ENCODE results near the gene UMODL1. TPM values are rescaled to one million over a fixed set of nuclear protein-coding genes. Genes with fewer than 3 reads are reported as not detected.

Gene UMODL1
- total RNA-seq, 3 donors from 2014 or later: 0.14 to 0.90 (median 0.16) TPM

- TF ChIP-seq, protein P1, sequence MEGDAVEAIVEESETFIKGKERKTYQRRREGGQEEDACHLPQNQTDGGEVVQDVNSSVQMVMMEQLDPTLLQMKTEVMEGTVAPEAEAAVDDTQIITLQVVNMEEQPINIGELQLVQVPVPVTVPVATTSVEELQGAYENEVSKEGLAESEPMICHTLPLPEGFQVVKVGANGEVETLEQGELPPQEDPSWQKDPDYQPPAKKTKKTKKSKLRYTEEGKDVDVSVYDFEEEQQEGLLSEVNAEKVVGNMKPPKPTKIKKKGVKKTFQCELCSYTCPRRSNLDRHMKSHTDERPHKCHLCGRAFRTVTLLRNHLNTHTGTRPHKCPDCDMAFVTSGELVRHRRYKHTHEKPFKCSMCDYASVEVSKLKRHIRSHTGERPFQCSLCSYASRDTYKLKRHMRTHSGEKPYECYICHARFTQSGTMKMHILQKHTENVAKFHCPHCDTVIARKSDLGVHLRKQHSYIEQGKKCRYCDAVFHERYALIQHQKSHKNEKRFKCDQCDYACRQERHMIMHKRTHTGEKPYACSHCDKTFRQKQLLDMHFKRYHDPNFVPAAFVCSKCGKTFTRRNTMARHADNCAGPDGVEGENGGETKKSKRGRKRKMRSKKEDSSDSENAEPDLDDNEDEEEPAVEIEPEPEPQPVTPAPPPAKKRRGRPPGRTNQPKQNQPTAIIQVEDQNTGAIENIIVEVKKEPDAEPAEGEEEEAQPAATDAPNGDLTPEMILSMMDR (IDR thresholded peaks at IDR 0.05): no peak
- H3K36me3 ChIP-seq (ENCODE audit: low read depth): no peaks in the 10 kb centered on the region
- H3K4me3 ChIP-seq: no peak overlapping the region
- H3K4me1 ChIP-seq (ENCODE audit: low read depth): peaks cover 18% of the 10 kb centered on the region
- DNase-seq: no peak
- no peak for ATAC-seq
- intact Hi-C loops (cut with DNase I, micrococcal nuclease): no loop called here
- no peaks in the 10 kb centered on the region for H3K9me3 ChIP-seq
Measured at GRCh38 chr21:42093186-42093585, 22.1 kb downstream of the UMODL1 start.

- Histone ChIP-seq H3K4me3 (no peak overlapping the region), H3K4me1 (ENCODE audit: low read depth) (peaks cover 18% of the 10 kb centered on the region), H3K9me3 (no peaks in the 10 kb centered on the region), H3K36me3 (ENCODE audit: low read depth) (no peaks in the 10 kb centered on the region)
- TF ChIP-seq, protein P1 (IDR thresholded peaks at IDR 0.05): no peak
- intact Hi-C loops (cut with DNase I, micrococcal nuclease): no loop called here
- DNase-seq (peak in 1 of 3 donors; percentile 50), ATAC-seq (no peak)
Measured at GRCh38 chr21:42093991-42094421, 22.9 kb downstream of the UMODL1 start.

GRCh38 chr21:42094811-42095210 is 23.7 kb downstream of the UMODL1 start:
- Histone ChIP-seq H3K36me3 (ENCODE audit: low read depth) (no peaks in the 10 kb centered on the region), H3K4me3 (no peak overlapping the region), H3K4me1 (ENCODE audit: low read depth) (peaks cover 14% of the 10 kb centered on the region), H3K9me3 (no peaks in the 10 kb centered on the region)
- TF ChIP-seq, protein P1 (IDR thresholded peaks at IDR 0.05): no peak
- DNase-seq (peak in 1 of 3 donors; percentile 49), ATAC-seq (no peak)
- intact Hi-C loops (cut with DNase I, micrococcal nuclease): no loop called here

DNA sequence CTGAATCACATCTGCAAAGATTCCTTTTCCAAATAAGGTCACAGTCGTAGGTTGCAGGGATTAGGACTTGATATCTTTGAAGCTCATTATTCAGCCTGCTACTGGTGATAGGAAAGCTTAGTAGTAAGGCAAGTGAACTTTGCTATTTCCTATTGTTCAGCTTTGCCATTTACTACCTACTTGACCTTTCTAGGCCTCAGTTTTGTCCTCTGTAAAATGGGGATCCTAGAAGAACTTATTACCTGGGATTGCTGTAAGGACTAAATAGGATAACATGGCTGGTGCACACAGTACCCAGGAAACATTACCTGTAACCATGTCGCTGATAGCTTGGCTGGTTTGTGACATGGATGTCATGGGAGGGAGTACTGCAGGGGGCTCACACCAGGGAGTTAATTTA is 24.5 kb downstream of the UMODL1 start:
- Histone ChIP-seq H3K4me1 (ENCODE audit: low read depth) (peaks cover 14% of the 10 kb centered on the region), H3K9me3 (no peaks in the 10 kb centered on the region), H3K4me3 (no peak overlapping the region), H3K36me3 (ENCODE audit: low read depth) (no peaks in the 10 kb centered on the region)
- no peak for ATAC-seq
- intact Hi-C loops (cut with DNase I, micrococcal nuclease): no loop called here
- DNase-seq: no peak
- TF ChIP-seq, protein P1 (IDR thresholded peaks at IDR 0.05): no peak

DNA sequence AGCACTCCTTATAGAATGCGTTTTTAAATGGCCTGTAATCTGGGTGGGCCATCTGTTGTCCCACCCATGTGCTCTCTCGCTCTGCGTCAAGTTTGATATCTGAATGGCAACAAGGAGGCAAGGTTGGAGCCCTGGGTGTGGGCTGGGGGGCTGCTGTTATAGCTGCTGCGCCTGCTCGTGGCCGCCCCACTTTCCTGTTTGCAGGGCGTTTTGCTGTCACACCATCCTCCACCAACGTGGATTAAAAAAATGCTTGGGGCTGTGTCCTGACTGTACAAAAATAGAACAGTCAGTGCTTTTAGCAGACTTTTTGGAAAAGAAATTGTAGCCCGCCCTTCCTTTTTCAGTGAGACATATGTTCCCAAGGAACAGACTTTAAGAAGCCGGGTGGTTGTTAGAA is 25.4 kb downstream of the UMODL1 start:
- no peak for ATAC-seq
- Histone ChIP-seq H3K36me3 (ENCODE audit: low read depth) (no peaks in the 10 kb centered on the region), H3K4me1 (ENCODE audit: low read depth) (peaks cover 22% of the 10 kb centered on the region), H3K9me3 (no peaks in the 10 kb centered on the region), H3K4me3 (no peak overlapping the region)
- TF ChIP-seq, protein P1 (IDR thresholded peaks at IDR 0.05): no peak
- intact Hi-C loops (cut with DNase I, micrococcal nuclease): no loop called here
- DNase-seq: no peak

DNA sequence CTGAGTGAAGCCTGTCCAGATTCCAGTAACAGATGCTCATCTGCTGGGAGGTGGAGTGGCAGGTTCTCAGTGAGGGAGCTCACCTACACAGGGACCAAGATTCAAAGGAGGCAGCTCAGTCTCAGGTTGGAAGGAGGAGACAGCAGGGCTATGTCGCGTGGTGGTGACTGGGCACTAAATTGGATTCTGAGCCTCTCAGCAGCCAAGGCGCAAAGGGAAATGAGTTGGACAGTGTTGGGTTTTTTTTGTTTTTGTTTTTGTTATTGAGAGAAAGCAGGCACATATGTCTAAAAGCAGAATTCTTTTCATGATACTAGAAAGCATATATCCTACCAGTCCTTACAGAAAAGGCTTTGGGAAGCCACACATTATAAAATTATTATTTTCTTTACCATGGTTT is 26.2 kb downstream of the UMODL1 start:
- no peaks in the 10 kb centered on the region for H3K36me3 ChIP-seq (ENCODE audit: low read depth)
- H3K4me1 ChIP-seq (ENCODE audit: low read depth): peaks cover 28% of the 10 kb centered on the region
- no peaks in the 10 kb centered on the region for H3K9me3 ChIP-seq
- no peak for DNase-seq
- TF ChIP-seq, protein P1 (IDR thresholded peaks at IDR 0.05): no peak
- intact Hi-C loops (cut with DNase I, micrococcal nuclease): no loop called here
- ATAC-seq: no peak
- H3K4me3 ChIP-seq: no peak overlapping the region

All from mucosa of descending colon (tissue), 3 donors.